SH-SY5Y (cell line): ENCODE results near the gene TENT4A.

Experiments
- GATA2 ChIP-seq: IDR thresholded peaks from 2 replicates; pipeline ENCODE4 v1.6.1; 2011; ENCODE audit warnings: mild to moderate bottlenecking, low read depth, low read length
- GATA3 ChIP-seq: IDR thresholded peaks from 2 replicates; pipeline ENCODE4 v1.6.1; 2011; ENCODE audit warnings: low read depth, mild to moderate bottlenecking, low read length, moderate library complexity

- TF ChIP-seq GATA2 (no peak), GATA3 (no peak)
These were observed 47.5 kb downstream of the TENT4A start for GRCh38 chr5:6760686-6761085.
